AG10803 (cell line): ENCODE measurements around the gene MEF2A.

Experiments
- DNase-seq: peaks from one replicate; pipeline ENCODE4 v3.0.0; 2010; ENCODE audit warnings: low read depth
- H3K4me3 ChIP-seq: 2 replicates; pipeline ENCODE4 v1.5.1; 2011; ENCODE audit warnings: mild to moderate bottlenecking, low read length, control low read depth
- TF ChIP-seq, protein P1 (sequence below): conservative IDR thresholded peaks from 2 replicates; pipeline ENCODE4 v1.5.1; 2011; ENCODE audit warnings: mild to moderate bottlenecking, low read length, control low read depth, inconsistent platforms

The MEF2A gene

DNA sequence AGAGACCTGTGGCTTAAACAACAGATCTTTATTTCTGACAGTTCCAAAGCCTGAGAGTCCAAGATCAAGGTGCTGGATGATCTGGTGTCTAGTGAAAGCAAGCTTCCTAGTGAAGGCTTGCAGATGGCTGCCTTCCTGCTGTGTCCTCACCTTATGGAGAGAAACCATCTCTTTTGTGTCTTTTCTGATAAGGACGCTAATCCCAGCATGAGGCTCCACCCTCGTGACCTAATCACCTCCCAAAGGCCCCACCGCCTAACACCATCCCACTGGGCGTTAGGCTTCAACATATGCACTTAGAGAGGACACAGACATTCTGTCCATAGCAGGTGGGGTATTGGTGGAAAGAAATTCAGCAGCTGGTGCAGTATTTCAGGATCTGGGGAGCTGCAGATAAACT is 187.3 kb downstream of the MEF2A start:
- DNase-seq = no peak
- TF ChIP-seq, protein P1, sequence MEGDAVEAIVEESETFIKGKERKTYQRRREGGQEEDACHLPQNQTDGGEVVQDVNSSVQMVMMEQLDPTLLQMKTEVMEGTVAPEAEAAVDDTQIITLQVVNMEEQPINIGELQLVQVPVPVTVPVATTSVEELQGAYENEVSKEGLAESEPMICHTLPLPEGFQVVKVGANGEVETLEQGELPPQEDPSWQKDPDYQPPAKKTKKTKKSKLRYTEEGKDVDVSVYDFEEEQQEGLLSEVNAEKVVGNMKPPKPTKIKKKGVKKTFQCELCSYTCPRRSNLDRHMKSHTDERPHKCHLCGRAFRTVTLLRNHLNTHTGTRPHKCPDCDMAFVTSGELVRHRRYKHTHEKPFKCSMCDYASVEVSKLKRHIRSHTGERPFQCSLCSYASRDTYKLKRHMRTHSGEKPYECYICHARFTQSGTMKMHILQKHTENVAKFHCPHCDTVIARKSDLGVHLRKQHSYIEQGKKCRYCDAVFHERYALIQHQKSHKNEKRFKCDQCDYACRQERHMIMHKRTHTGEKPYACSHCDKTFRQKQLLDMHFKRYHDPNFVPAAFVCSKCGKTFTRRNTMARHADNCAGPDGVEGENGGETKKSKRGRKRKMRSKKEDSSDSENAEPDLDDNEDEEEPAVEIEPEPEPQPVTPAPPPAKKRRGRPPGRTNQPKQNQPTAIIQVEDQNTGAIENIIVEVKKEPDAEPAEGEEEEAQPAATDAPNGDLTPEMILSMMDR = no peak
- no peak overlapping the region for H3K4me3 ChIP-seq

DNA sequence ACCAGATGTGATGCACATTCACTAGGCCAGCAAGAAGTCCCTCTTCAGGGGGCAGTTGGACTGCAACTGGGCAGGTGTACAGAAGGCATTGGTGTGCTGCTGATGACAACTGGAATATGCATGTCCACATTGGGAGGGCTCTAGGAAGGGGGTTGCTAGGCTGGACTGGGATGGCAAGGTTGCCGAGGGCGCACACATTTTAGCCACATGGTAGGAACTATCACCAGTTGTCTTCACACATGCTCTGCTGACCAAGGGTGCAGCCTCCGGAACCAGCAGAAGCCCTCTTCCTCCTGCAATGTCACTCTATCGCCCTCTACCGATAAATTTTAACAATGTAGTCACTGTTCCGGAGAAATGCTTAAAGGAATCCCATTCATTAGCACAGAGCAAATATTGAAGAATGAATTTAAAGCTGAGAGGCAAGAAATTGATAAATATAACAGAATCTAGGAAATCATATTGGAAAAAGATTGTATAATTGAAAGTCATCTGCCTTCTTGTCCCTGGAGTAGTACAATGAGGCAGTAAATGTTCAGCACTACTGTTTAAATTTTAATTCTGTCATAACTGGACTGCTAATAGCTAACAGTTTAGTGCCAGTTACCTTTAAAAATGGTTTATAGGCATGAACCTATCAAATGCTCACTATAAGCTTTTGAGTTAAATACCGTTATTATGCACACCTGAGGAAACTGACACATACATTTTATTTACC is 190.1 kb downstream of the MEF2A start:
- no peak overlapping the region for H3K4me3 ChIP-seq
- TF ChIP-seq, protein P1 = peak; percentile 90
- DNase-seq = peak; percentile 69

DNA sequence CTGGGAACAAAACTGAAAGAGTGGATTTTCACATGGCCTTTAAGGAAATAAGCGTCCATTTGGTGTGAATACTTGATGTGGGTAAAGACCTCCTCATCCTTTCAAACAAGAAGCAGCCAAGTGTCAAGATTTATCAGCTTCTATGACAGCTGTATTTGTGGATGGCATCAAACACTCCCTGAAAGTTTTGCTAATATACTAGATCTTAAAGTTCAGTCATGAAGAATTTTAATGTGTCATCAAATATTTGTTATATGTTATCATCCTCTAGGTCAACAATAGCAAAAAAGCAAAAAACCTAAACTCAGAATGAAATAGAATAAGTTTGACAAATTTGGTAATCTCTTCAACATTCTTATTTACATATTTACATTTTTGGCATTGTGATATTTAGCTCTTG is 196.5 kb downstream of the MEF2A start:
- H3K4me3 ChIP-seq = no peak overlapping the region
- TF ChIP-seq, protein P1 = no peak
- DNase-seq = no peak

DNA sequence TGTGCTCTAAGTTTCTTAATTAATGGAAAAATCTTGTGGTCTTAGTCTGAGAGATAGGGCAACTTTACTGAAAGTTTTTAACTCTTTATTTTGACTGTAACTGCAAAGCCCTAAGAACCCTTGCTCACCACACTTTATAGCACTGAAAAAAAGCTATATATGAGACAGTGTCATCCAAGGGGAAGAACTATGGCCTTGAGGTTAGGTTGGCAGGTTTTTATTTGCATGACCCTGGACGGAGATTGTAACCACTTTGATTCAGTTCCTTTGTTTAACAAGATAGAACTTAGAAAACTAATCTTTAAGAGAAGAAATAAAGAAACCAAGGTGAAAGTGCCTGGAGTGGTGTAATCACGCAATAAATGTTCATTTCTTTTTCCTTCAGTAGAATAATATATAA is 198.0 kb downstream of the MEF2A start:
- TF ChIP-seq, protein P1 = no peak
- H3K4me3 ChIP-seq = no peak overlapping the region
- DNase-seq = no peak

DNA sequence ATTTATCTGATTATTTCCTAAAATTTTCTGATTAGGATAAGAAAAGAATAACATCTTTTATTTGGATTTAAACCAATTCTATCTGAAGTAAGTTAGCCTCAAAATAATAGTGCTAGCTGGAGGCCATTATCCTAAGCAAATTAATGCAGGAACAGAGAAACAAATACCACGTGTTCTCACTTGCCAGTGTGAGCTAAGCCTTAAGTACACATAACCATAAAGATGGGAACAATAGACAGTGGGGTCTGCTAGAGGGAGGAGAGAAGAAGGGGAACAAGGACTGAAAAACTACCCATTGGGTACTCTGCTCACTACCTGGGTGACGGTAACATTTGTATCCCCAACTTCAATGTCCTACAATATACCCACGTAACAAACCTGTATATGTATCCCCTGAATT is 198.7 kb downstream of the MEF2A start:
- TF ChIP-seq, protein P1 = no peak
- H3K4me3 ChIP-seq = no peak overlapping the region
- DNase-seq = no peak
